Forelimb muscle (tissue), 1 donor: Measurements from ENCODE around the gene TNFRSF14. TPM values are rescaled to one million over a fixed set of nuclear protein-coding genes. Genes with fewer than 3 reads are reported as not detected.

Source experiments
- DNase-seq: peaks from one replicate; pipeline ENCODE4 v3.0.0-alpha.2; 2013; ENCODE audit warnings: low read depth
- polyA plus RNA-seq: library from polyadenylated mRNA; unstranded; fragments of 120-200 nt; gene quantifications from one replicate; pipeline ENCODE4 v1.2.1, GENCODE V29; 2013; ENCODE audit not compliant: insufficient read length

TNFRSF14 gene
- polyA plus RNA-seq = 11.2 TPM

- DNase-seq = no peak
Observed at GRCh38 chr1:2556277-2556677, at the start of gene TNFRSF14. TSS of gene TNFRSF14 (plus strand) at chr1:2556371. CDS start at chr1:2556665, 294 bp downstream.

GRCh38 chr1:2506901-2507565, 49.1 kb upstream of the TNFRSF14 start:
- no peak for DNase-seq

GRCh38 chr1:2507744-2508155, 48.4 kb upstream of the TNFRSF14 start:
- no peak for DNase-seq

GRCh38 chr1:2508180-2508579, 48.0 kb upstream of the TNFRSF14 start:
- DNase-seq = no peak

DNA sequence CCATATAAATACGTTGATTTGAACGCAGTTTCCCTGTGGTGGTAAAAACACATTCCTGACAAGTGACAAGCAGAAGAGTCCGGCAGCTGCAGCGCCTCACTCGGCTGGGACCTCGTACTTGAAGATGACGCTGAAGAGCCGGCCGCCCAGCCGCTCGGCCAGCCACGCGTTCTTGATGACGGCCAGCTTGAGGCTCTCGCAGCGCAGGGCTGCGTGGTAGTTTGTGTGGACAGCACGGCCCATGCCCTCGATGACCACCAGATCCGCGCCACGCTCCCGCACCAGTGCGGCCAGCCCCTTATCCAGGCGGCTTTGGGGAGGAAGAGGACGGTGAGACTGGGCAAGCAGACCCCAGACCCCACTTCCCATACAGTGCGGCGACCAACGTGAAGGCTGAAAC, 47.4 kb upstream of the TNFRSF14 start:
- DNase-seq = no peak

- DNase-seq = no peak
Observed at GRCh38 chr1:2509589-2509988, 46.6 kb upstream of the TNFRSF14 start.

DNA sequence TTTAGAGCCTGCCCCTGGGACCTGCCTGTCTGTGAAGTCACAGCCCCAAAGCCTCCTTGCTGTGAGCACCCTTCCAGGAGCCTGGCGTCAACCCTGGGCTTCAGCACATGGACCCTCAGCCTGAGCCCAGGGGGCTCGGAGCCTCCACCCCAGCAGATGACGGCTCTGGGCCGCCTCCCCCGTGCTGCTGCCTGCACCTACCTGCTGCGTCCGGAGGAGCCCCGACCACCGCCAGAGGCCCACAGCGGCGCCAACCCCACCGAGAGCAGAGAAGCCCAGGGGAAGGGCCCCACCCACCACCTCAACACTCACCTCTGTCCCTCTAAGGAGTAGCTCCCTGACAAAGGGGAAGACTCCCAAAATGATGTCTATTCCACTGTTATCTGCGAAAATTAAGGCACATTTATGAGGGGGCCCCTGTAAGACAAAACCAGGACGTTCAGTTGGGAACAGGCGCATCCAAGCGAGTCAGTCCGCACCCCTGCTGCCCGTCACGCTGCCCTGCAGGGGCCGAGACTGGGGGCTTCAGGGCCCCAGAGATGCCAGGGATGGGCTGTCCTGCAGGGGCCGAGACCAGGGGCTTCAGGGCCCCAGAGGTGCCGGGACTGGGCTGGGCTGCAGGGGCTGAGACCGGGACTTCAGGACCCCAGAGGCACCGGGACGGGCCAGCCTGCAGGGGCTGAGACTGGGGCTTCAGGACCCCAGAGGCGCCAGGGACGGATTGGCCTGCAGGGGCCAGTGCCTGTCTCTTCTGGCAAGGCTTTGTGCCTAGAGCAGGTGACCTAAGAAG, 45.6 kb upstream of the TNFRSF14 start:
- DNase-seq = no peak

GRCh38 chr1:2512862-2513421, 43.2 kb upstream of the TNFRSF14 start:
- DNase-seq = no peak

DNA sequence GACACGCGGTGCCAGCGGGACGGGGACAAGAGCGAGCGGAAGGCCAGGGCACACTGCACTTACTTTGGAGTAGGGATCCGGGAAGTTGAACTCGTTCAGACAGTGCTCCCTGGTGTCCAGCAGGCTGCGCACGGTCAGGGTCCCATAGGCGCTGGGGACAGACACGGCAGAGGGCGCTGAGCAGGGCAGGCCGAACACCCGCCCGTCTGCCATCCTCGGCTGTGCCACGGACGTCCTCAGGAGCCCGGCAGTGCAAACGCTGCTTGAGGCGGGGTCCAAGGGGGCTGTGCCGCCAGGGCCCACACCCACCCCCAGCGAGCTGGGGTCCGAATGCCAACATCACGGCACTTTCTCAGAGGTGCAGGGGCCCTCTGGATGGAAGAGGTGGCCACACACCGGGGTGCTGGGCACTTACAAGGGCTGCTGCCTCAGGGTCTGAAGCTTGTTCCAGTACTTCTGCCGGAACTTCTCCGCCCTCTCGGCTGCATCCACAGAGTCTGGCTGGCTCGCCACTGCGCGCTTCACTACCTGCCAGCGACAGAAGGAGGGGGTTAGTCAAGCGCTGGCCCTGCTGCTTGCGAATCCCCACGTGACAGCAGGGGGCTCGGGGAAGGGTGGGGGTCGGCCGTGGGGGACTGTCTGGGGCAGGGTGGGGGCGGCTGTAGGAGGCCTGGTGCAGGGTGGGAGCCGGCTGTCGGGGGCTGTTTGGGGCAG, 42.1 kb upstream of the TNFRSF14 start:
- no peak for DNase-seq

- no peak for DNase-seq
Observed at GRCh38 chr1:2514863-2515762, 41.1 kb upstream of the TNFRSF14 start.

DNA sequence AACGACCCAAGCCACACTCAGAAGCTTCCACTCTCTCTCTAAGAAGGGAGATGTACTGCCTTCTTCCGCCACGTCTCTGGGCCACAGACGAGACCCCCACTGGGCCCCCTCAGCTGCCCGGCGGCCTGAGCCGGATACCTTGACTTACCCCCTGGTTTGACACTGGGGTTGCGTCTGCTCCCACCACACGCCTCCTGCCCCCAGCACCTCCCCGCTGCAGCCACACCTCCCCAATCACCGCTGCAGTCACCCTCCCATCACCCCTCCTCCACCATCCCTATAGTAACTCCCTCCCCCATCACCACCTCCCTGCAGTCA, 40.4 kb upstream of the TNFRSF14 start:
- DNase-seq = no peak

- no peak for DNase-seq
Observed at GRCh38 chr1:2516124-2516523, 40.0 kb upstream of the TNFRSF14 start.

- DNase-seq = no peak
Observed at GRCh38 chr1:2516946-2517345, 39.2 kb upstream of the TNFRSF14 start.

- DNase-seq = no peak
Observed at GRCh38 chr1:2517966-2518365, 38.2 kb upstream of the TNFRSF14 start.

DNA sequence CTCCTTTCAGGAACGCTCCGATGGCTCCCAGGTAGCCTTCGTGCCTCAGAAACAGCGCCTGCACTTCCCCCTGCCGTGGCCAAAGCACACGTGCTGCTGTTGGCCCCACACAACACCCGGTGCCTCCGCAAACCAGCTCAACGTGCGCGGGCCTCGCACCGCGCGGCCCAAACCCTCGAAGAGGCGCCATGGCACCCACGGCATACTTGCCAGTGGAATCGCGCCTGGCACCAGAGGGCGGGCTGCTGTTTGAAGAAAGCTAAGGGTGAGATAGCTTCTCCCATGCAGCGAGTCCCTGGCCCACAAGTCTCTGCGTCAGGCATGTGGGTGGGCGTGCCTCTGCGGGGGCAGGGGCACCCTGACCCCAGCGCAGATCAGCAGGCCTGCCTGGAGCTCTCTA, 37.6 kb upstream of the TNFRSF14 start:
- no peak for DNase-seq

DNA sequence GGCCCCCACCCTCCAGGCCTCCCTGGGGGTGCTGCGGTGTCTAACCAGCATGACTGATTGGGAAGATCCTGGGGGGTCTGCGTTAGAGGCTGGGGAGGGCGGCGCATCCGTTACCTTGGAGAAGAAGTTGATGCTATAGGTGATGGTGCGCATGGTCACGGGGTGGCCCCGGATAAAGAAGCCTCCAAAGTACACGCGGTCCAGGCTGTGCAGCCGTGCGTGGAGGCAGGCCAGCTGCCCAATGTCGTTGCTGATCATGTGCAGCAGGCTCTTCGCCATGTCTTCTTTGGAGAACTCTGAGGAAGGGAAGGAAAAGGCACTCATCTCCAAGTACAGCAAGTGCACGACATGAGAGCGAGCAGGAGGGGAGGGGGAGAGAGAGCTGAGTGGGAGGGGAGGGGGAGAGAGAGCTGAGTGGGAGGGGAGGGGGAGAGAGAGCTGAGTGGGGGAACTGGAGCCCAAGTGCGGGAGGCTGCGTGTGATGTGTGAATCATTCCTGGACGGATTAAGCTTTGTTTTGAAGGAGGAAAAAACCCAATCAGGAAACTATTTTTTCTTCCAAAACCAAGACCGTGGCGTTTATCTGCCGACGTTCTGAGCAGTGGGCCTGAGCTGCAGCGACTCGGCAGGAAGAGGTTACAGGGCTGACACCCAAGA, 37.0 kb upstream of the TNFRSF14 start:
- no peak for DNase-seq

DNA sequence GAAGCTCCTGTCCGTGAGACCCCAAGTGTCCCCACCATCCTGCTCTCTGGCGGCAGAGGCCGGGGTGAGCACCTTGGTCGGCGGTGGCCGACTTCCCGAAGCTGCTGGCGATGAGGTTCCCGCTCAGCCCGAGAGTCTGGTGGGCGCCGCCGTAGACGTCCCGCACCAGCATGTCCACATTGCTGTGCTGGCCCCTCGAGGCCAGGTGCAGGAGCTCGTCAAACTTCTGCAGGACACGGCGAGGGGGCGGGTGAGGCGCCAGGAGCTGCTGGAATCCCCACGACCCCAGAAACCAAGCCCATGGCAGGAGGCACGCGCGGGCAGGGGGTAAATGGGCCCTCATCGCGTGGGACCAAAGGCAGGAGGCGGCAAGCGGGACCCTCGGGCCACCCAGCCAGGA, 36.4 kb upstream of the TNFRSF14 start:
- no peak for DNase-seq

DNA sequence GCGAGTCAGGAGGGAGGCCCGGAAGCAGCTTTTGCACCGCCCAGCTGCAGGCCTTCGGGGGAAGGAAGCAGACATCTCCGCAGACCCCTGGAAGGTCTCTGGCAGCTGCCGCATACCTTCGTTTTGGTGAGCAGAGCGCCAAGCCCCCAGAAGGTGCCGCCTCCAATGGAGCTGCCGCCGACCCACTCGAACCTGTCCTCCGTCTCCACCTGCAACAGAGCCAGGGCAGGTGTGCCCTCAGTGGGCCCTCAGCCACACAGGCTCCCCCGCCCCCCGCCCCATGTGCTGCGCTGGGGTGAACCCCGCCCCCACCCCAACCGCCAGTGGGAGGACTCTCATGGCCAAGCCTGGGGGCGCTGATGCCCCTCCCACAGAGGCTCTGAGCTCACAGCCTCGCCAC, 36.0 kb upstream of the TNFRSF14 start:
- DNase-seq = no peak

DNA sequence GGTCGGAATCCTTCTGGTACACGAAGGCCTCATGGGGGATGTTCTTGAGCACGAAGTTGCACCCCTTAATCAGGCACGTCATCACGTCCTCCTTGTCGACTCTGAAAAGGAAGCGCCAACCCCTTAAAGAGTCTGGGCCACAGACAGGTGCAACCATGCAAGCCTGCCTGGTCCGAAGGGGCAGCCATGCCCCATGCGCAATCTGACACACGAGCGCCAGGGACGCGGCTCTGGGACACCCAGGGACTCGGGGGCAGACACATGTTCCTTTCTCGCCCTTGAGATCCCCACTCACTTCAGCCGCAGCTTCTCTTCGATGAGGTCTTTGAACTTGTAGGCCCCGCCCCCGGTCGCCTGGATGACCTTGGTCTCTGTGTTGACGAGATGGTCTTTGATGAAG, 35.4 kb upstream of the TNFRSF14 start:
- DNase-seq = no peak

GRCh38 chr1:2522230-2522629, 33.9 kb upstream of the TNFRSF14 start:
- DNase-seq = no peak
